A549 (cell line): ENCODE measurements around the gene RACGAP1. TPM values are rescaled to one million over a fixed set of nuclear protein-coding genes. Genes with fewer than 3 reads are reported as not detected.

ENCODE experiments used
- ATAC-seq, 2 experiments: fragments of 200-7000 bp in 1 of 2; fragments of >200 bp in 1 of 2; cut with Nextera tagmentation in 1 of 2; cut with Tn5 transposase in 1 of 2; 3 replicates each; pipeline versions ENCODE4 v1.8.0 to v1.9.1; 2018 to 2020; ENCODE audit warnings: mild to moderate bottlenecking in 1 of 2, moderate library complexity in 1 of 2
- CTCF ChIA-PET: fragments of 300-600 bp; sonication (Branson Sonifier 250); formaldehyde crosslinking; extraction: SDS; loops from one replicate; lab custom pipeline; 2021; ENCODE audit warnings: antibody characterized with exemption, inconsistent platforms; lab: Yijun Ruan, JAX
- POLR2A ChIA-PET: fragments of 350-600 bp; formaldehyde crosslinking; extraction: SDS; loops from one replicate; lab custom pipeline; 2021; ENCODE audit warnings: antibody characterized with exemption, inconsistent platforms; lab: Yijun Ruan, JAX
- DNase-seq, 2 experiments: peaks; one replicate each; pipeline versions ENCODE4 v3.0.0 to v3.0.0-alpha.2; 2011 to 2016; ENCODE audit warnings: low read depth in 1 of 2, low spot score in 1 of 2
- FAIRE-seq: peaks from 2 replicates; lab custom pipeline; 2011; peaks lifted over from hg19 to GRCh38; lab: Jason Lieb, UNC
- H3K27ac ChIP-seq, 2 experiments: fragments of >200 bp; sonication (Bioruptor Twin); formaldehyde crosslinking; 3 replicates each; pipeline ENCODE4 v1.5.1; 2016 to 2017
- H3K4me1 ChIP-seq: fragments of >200 bp; sonication (Bioruptor Twin); formaldehyde crosslinking; 3 replicates; pipeline ENCODE4 v1.6.1; 2016
- H3K4me2 ChIP-seq: fragments of >200 bp; sonication (Bioruptor Twin); formaldehyde crosslinking; 3 replicates; pipeline ENCODE4 v1.6.1; 2016
- H3K4me3 ChIP-seq: fragments of >200 bp; sonication (Bioruptor Twin); formaldehyde crosslinking; 3 replicates; pipeline ENCODE4 v1.5.1; 2016
- H3K9me3 ChIP-seq: fragments of >200 bp; sonication (Bioruptor Twin); formaldehyde crosslinking; 3 replicates; pipeline ENCODE4 v1.6.1; 2016
- EHF ChIP-seq: fragments of 250-450 bp; sonication (Bioruptor Pico); IDR thresholded peaks from 2 replicates; pipeline ENCODE4 v1.5.0; 2020; ENCODE audit warnings: mild to moderate bottlenecking
- EHMT2 ChIP-seq: fragments of 200-600 bp; sonication (generic); IDR thresholded peaks from 2 replicates; pipeline ENCODE4 v1.6.1; 2016; ENCODE audit warnings: antibody characterized with exemption, low read depth, mild to moderate bottlenecking, moderate library complexity
- ELK1 ChIP-seq: fragments of 150-350 bp; IDR thresholded peaks from 2 replicates; pipeline ENCODE4 v1.6.1; 2014; ENCODE audit warnings: low read depth, mild to moderate bottlenecking, low read length
- HDAC2 ChIP-seq: fragments of 200-600 bp; sonication (generic); IDR thresholded peaks from 2 replicates; pipeline ENCODE4 v1.6.1; 2016
- HES2 ChIP-seq: fragments of >200 bp; sonication (Bioruptor Twin); formaldehyde crosslinking; IDR thresholded peaks from 2 replicates; pipeline ENCODE4 v1.6.1; 2016
- HEYL ChIP-seq: fragments of 250-450 bp; sonication (Bioruptor Pico); IDR thresholded peaks from 2 replicates; pipeline ENCODE4 v1.8.0; 2021; ENCODE audit warnings: mild to moderate bottlenecking, moderate library complexity
- HOXA7 ChIP-seq: fragments of 250-450 bp; sonication (Bioruptor Pico); IDR thresholded peaks from 2 replicates; pipeline ENCODE4 v1.5.0; 2020; ENCODE audit warnings: mild to moderate bottlenecking, moderate library complexity
- JUNB ChIP-seq: fragments of >200 bp; sonication (Bioruptor Twin); formaldehyde crosslinking; IDR thresholded peaks from 2 replicates; pipeline ENCODE4 v1.6.1; 2016
- MAFK ChIP-seq: fragments of 450-650 bp; IDR thresholded peaks from 2 replicates; pipeline ENCODE4 v1.6.1; 2014; ENCODE audit not compliant: partially characterized antibody
- MYC ChIP-seq: IDR thresholded peaks from 2 replicates; pipeline ENCODE4 v1.6.1; 2012; ENCODE audit warnings: mild to moderate bottlenecking, inconsistent platforms, low read length, improper control_type of control experiment, borderline replicate concordance
- NPAS2 ChIP-seq: fragments of 250-450 bp; sonication (Bioruptor Pico); IDR thresholded peaks from 2 replicates; pipeline ENCODE4 v1.8.0; 2022; ENCODE audit warnings: mild to moderate bottlenecking, moderate library complexity, borderline replicate concordance
- NR3C1 ChIP-seq: fragments of >200 bp; sonication (Bioruptor Twin); formaldehyde crosslinking; IDR thresholded peaks from 3 replicates; pipeline ENCODE4 v1.6.1; 2017
- PHF8 ChIP-seq: fragments of 200-600 bp; sonication (generic); IDR thresholded peaks from 2 replicates; pipeline ENCODE4 v1.6.1; 2016; ENCODE audit warnings: low read depth, mild to moderate bottlenecking, antibody characterized with exemption, moderate library complexity, borderline replicate concordance
- SMC3 ChIP-seq: fragments of >200 bp; sonication (Bioruptor Twin); formaldehyde crosslinking; IDR thresholded peaks from 3 replicates; pipeline ENCODE4 v1.6.1; 2018; ENCODE audit warnings: inconsistent platforms
- SREBF2 ChIP-seq: fragments of 450-650 bp; IDR thresholded peaks from 2 replicates; pipeline ENCODE4 v1.6.1; 2014; ENCODE audit warnings: mild to moderate bottlenecking, moderate library complexity
- ZNF302 ChIP-seq: fragments of 250-450 bp; sonication (Bioruptor Pico); IDR thresholded peaks from 2 replicates; pipeline ENCODE4 v1.9.0; 2021; ENCODE audit warnings: inconsistent platforms, mild to moderate bottlenecking, moderate library complexity
- WGBS: methylation state at CpG from one replicate; pipeline ENCODE4 v1.1.6; 2017; ENCODE audit errors: missing lambda C conversion rate; 5-methylcytosine and 5-hydroxymethylcytosine counted together
- polyA plus RNA-seq, 4 experiments: library from polyadenylated mRNA; depleted of rRNA in 3 of 4; stranded (reverse); fragments of >200 nt; fragmentation: RNase III in 1 of 4; extraction: RNeasy Plus Mini Kit Qiagen cat#74134 plus additional on column Dnase treatment in 1 of 4; gene quantifications; 2 replicates in 3 of 4; 3 replicates in 1 of 4; pipeline ENCODE4 v1.2.3, GENCODE V29; 2011 to 2017
- TF ChIP-seq, protein P1 (sequence below): IDR thresholded peaks from 2 replicates; pipeline ENCODE4 v1.6.1; 2012; ENCODE audit warnings: low read depth, borderline replicate concordance
- TF ChIP-seq, protein P2 (sequence below): fragments of >200 bp; sonication (Bioruptor Twin); formaldehyde crosslinking; IDR thresholded peaks from 3 replicates; pipeline ENCODE4 v1.5.1; 2016
- TF ChIP-seq, protein P3 (sequence below): IDR thresholded peaks from 2 replicates; pipeline ENCODE4 v1.6.1; 2012

Gene RACGAP1
- polyA plus RNA-seq, 2 of the 4 experiments (the other 2 are of a cell fraction) = 103 to 107 TPM

DNA sequence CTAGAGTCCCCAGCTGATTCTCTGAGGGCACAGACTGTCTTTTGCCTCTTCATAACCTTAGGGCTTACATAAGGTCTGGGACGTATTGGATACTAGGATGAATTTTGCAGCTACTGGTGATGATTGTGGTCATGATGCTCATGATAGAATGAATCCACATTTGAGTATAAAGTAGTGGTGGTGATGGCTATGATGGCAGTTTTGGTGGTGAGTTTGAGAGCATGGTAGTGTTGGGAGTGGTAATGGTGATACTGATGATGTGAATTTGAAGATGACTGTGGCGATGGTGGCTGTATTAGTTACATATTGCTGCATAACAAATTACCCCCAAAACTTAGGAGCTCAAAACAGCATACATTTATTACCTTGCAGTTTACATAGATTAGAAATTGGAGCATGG lies 18.0 kb upstream of the RACGAP1 start:
- 92% methylated on average over 2 of the region's 2 CpGs for WGBS
- Histone ChIP-seq H3K4me1 (no peaks in the 10 kb centered on the region), H3K4me3 (no peak overlapping the region), H3K4me2 (no peak overlapping the region), H3K9me3 (no peaks in the 10 kb centered on the region), H3K27ac (no peak overlapping the region)
- ChIA-PET CTCF (interaction anchor here (0.7 to 10.7 kb wide), 8 partner anchors 13 to 259 kb away, joined by 4 to 185 read pairs (median 6); partner anchors contain the start of gene COX14), POLR2A (no interaction called here)
- FAIRE-seq = no peak
- DNase-seq = no peak
- no peak for TF ChIP-seq MAFK
- TF ChIP-seq, protein P1, sequence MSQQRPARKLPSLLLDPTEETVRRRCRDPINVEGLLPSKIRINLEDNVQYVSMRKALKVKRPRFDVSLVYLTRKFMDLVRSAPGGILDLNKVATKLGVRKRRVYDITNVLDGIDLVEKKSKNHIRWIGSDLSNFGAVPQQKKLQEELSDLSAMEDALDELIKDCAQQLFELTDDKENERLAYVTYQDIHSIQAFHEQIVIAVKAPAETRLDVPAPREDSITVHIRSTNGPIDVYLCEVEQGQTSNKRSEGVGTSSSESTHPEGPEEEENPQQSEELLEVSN = no peak
- no peak for TF ChIP-seq EHMT2
- no peak for TF ChIP-seq NPAS2
- no peak for TF ChIP-seq SREBF2
- TF ChIP-seq HES2 = no peak
- no peak for ATAC-seq

- no peaks in the 10 kb centered on the region for H3K9me3 ChIP-seq
- H3K4me2 ChIP-seq = no peak overlapping the region
- H3K4me1 ChIP-seq = no peaks in the 10 kb centered on the region
- H3K4me3 ChIP-seq = no peak overlapping the region
- no peak overlapping the region for H3K27ac ChIP-seq
- ChIA-PET POLR2A (no interaction called here), CTCF (interaction anchor here (0.7 to 10.7 kb wide), 7 partner anchors 13 to 258 kb away, joined by 3 to 185 read pairs (median 7); no protein-coding TSS in a partner anchor)
- no peak for DNase-seq
- WGBS = 52% methylated on average over 6 of the region's 6 CpGs
- no peak for FAIRE-seq
- no peak for TF ChIP-seq NR3C1
- TF ChIP-seq HEYL = no peak
- no peak for TF ChIP-seq EHF (CRISPR knock-in tag)
- no peak for TF ChIP-seq HOXA7 (CRISPR knock-in tag)
- TF ChIP-seq, protein P2, sequence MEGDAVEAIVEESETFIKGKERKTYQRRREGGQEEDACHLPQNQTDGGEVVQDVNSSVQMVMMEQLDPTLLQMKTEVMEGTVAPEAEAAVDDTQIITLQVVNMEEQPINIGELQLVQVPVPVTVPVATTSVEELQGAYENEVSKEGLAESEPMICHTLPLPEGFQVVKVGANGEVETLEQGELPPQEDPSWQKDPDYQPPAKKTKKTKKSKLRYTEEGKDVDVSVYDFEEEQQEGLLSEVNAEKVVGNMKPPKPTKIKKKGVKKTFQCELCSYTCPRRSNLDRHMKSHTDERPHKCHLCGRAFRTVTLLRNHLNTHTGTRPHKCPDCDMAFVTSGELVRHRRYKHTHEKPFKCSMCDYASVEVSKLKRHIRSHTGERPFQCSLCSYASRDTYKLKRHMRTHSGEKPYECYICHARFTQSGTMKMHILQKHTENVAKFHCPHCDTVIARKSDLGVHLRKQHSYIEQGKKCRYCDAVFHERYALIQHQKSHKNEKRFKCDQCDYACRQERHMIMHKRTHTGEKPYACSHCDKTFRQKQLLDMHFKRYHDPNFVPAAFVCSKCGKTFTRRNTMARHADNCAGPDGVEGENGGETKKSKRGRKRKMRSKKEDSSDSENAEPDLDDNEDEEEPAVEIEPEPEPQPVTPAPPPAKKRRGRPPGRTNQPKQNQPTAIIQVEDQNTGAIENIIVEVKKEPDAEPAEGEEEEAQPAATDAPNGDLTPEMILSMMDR = no peak
- no peak for ATAC-seq
Measured at GRCh38 chr12:50042693-50043092, 17.4 kb upstream of the RACGAP1 start.

DNA sequence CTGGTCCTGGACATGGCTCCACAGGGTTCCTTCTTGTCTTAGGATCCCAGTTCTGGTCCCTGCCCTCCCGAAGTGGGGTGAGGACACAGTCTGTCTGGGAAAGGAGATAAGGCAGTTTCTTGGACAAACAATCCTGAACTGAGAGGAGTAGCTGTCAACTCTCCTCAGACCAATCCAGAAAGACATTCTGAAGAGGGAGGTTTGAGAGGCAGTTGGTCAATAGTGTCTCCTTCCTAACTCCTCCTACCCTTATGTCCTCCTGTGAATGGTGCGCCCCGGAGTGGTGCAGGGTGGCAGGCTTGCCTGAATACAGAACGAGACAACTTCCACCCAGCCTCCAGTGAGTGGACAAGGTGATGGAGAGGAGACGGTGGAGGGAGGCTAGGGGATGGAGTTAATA lies 16.7 kb upstream of the RACGAP1 start:
- Histone ChIP-seq H3K4me1 (no peaks in the 10 kb centered on the region), H3K27ac (no peak overlapping the region), H3K9me3 (no peaks in the 10 kb centered on the region), H3K4me2 (no peak overlapping the region), H3K4me3 (no peak overlapping the region)
- POLR2A ChIA-PET = no interaction called here
- FAIRE-seq (no peak), DNase-seq (no peak), ATAC-seq (no peak)
- WGBS = 72% methylated on average over 5 of the region's 5 CpGs
- TF ChIP-seq MYC = no peak
- TF ChIP-seq PHF8 = no peak
- no peak for TF ChIP-seq HDAC2
- TF ChIP-seq, protein P3, sequence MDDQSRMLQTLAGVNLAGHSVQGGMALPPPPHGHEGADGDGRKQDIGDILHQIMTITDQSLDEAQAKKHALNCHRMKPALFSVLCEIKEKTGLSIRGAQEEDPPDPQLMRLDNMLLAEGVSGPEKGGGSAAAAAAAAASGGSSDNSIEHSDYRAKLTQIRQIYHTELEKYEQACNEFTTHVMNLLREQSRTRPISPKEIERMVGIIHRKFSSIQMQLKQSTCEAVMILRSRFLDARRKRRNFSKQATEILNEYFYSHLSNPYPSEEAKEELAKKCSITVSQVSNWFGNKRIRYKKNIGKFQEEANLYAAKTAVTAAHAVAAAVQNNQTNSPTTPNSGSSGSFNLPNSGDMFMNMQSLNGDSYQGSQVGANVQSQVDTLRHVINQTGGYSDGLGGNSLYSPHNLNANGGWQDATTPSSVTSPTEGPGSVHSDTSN = no peak
- no peak for TF ChIP-seq ZNF302
- TF ChIP-seq SMC3 = no peak
- TF ChIP-seq ELK1 = no peak
- TF ChIP-seq HOXA7 (CRISPR knock-in tag) = no peak
- TF ChIP-seq JUNB = no peak
- CTCF ChIA-PET = interaction anchor here (1.7 to 10.7 kb wide), 4 partner anchors 12 to 75 kb away, joined by 6 to 185 read pairs (median 22); no protein-coding TSS in a partner anchor
